ENCODE measurements around the gene SYNE2.

SYNE2 gene

GRCh38 chr14:64126548-64126947 lies 273.7 kb downstream of the SYNE2 start:
- Histone ChIP-seq H3K27ac (replicated peaks) (no peak overlapping the region), H3K4me3 (replicated peaks; ENCODE audit: insufficient read depth, low read length) (no peak overlapping the region), H3K27me3 (ENCODE audit: insufficient read depth, poor library complexity, severe bottlenecking) (peaks cover 4% of the 10 kb centered on the region)
- no peak for DNase-seq (ENCODE audit: low read depth in 1 of 2, low spot score in 1 of 2)
- no peak for TF ChIP-seq REST (IDR thresholded peaks at IDR 0.05; ENCODE audit: insufficient replicate concordance, low read depth)
- TF ChIP-seq SPI1 (IDR thresholded peaks at IDR 0.05; ENCODE audit: borderline replicate concordance, low read depth): no peak
- TF ChIP-seq POLR2AphosphoS5 (IDR thresholded peaks at IDR 0.05; ENCODE audit: low read depth): no peak
- TF ChIP-seq GABPA (IDR thresholded peaks at IDR 0.05; ENCODE audit: low read depth): no peak
- TF ChIP-seq CTCF (IDR thresholded peaks at IDR 0.05; ENCODE audit: insufficient read depth, low read length): no peak

GRCh38 chr14:64137657-64138290 lies 285.0 kb downstream of the SYNE2 start:
- H3K27me3 ChIP-seq (ENCODE audit: insufficient read depth, poor library complexity, severe bottlenecking): no peaks in the 10 kb centered on the region
- H3K27ac ChIP-seq (replicated peaks): no peak overlapping the region
- no peak for TF ChIP-seq SPI1 (IDR thresholded peaks at IDR 0.05; ENCODE audit: borderline replicate concordance, low read depth)
- TF ChIP-seq REST (IDR thresholded peaks at IDR 0.05; ENCODE audit: insufficient replicate concordance, low read depth): no peak
- TF ChIP-seq GABPA (IDR thresholded peaks at IDR 0.05; ENCODE audit: low read depth): no peak
- TF ChIP-seq POLR2AphosphoS5 (IDR thresholded peaks at IDR 0.05; ENCODE audit: low read depth): no peak
- TF ChIP-seq CTCF (IDR thresholded peaks at IDR 0.05; ENCODE audit: insufficient read depth, low read length): no peak
- DNase-seq (ENCODE audit: low read depth in 1 of 2, low spot score in 1 of 2): no peak
- H3K4me3 ChIP-seq (replicated peaks; ENCODE audit: insufficient read depth, low read length): no peak overlapping the region

- no peak for DNase-seq (ENCODE audit: low read depth in 1 of 2, low spot score in 1 of 2)
- Histone ChIP-seq H3K4me3 (replicated peaks; ENCODE audit: insufficient read depth, low read length) (no peak overlapping the region), H3K27me3 (ENCODE audit: insufficient read depth, poor library complexity, severe bottlenecking) (no peaks in the 10 kb centered on the region), H3K27ac (replicated peaks) (no peak overlapping the region)
- TF ChIP-seq SPI1 (IDR thresholded peaks at IDR 0.05; ENCODE audit: borderline replicate concordance, low read depth) (no peak), POLR2AphosphoS5 (IDR thresholded peaks at IDR 0.05; ENCODE audit: low read depth) (no peak), GABPA (IDR thresholded peaks at IDR 0.05; ENCODE audit: low read depth) (no peak), CTCF (IDR thresholded peaks at IDR 0.05; ENCODE audit: insufficient read depth, low read length) (no peak), REST (IDR thresholded peaks at IDR 0.05; ENCODE audit: insufficient replicate concordance, low read depth) (no peak)
Measured at GRCh38 chr14:64147126-64147790, 294.5 kb downstream of the SYNE2 start.

Data from HL-60 (cell line).